HCEC 1CT (cell line): ENCODE results near the gene SLC38A9.

Experiments used
- DNase-seq: peaks from one replicate; pipeline ENCODE4 v3.0.0-alpha.2; 2017

Gene SLC38A9

DNA sequence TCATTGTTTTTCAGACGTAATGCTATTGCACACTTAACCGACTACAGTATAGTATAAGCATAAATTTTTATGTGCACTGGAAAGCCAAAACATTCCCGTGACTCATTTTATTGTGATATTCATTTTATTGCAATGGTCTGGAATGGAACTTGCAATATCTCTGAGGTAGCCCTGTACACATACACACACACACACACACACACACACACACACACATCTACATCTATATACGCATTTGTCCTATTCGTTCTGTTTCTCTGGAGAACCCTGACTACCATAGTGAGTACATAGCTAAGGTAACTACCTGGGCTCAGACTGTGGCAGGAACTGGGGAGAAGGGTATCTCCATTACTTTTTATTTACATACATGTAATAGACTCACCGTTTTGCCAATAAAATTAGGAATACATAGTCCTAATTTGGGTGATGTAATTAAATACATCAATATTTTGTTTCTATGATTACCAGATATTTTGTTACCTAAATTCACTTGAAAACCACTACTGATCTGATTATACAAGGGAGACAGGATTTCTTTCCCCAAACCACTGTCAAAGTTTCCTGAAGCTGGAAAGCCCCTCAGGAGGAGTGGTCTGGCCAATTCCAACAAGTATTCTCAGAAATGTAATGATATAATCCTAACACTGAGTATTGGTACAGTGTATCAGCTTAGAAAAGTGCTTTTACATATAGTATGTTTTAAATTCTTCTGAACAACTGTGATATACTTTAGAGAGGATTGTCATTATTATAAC lies 103.4 kb downstream of the SLC38A9 start:
- DNase-seq: no peak

DNA sequence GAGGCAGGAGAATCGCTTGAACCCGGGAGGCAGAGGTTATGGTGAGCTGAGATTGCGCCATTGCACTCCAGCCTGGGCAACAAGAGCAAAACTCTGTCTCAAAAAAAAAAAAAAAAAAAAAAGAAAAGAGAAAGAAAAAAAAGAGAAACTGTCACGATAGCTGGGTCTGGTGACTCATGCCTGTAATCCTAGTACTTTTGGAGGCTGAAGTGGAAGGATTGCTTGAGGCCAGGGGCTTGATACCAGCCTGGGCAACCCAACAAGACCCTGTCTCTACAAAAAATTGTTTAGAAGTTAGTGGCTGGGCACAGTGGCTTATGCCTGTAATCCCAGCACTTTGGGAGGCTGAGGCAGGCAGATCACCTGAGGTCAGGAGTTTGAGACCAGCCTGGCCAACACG lies 104.8 kb downstream of the SLC38A9 start:
- peak; percentile 30 for DNase-seq

DNA sequence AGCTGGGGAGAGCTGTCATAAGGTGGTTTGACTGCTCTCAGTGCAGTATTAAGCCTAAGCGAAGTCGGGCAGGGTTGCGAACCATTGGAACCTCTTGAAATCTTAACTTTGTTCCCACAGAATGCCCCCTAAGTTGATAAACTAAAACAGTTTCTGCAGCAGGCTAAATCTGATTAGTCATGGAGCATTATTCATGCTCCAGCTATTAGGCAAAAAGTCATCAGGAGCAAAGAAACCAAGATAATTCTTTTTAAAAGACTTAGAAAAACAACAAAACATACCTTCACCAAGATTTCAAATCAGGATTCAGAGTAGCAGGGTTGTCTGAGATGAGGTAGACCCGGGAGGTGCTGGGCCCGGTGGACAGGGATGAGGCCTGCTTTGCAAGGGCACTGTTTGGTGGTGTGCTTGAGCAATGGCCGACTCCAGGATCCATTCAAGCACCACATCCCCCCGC lies 107.5 kb downstream of the SLC38A9 start:
- DNase-seq: peak; percentile 79

DNA sequence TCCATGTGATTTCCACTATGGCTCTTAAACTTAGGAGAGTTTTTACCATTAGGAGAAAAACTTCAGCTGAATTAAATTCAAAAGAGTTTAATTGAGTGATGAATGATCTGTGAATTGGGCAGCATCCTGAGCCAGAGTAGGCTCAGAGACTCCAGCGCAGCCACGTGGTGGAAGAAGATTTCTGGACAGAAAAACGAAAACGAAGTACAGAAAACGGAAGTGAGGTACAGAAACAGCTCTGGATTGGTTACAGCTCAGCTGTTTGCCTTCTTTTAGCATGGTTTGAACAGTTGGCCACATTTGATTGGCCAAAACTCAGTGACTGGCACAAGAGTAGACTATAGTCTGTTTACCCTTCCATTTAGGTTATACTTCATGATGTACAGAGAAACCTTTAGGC lies 108.2 kb downstream of the SLC38A9 start:
- peak; percentile 80 for DNase-seq

DNA sequence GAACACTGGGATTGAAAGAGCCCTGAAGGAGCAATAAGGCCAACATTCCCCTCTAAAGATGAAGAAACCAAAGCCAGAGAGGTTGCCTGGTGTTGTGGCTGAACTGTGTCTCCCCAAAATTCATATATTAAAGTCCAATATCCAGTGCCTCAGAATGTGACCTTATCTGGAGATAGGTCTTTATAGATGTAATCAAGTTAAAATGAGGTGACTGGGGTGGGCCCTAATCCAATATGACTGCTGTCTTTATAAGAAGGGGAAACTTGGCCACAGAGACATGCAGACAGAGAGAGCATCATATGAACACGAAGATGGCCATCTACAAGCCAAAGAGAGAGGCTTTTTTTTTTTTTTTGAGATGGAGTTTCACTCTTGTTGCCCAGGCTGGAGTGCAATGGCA lies 110.5 kb downstream of the SLC38A9 start:
- DNase-seq: no peak

DNA sequence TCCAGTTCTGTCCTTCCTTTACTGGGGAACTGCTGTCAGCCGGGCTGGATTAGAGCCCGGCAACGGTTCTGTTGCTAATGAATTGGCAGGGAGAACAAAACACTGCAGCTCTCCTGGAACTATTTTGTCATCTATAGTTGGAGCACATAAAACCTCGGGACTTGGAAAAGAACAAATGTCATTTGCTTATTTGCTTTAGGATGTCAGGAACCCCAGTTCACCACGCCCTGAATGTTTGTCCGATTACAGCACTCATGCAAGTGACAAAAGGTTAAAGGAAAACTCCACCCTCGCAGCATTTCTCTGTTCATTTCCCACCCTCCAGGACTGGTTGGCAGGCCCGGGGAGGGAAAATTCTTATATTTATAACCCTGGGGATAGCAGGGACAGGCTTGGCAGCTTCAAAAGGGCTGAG lies 110.9 kb downstream of the SLC38A9 start:
- DNase-seq: peak; percentile 85

DNA sequence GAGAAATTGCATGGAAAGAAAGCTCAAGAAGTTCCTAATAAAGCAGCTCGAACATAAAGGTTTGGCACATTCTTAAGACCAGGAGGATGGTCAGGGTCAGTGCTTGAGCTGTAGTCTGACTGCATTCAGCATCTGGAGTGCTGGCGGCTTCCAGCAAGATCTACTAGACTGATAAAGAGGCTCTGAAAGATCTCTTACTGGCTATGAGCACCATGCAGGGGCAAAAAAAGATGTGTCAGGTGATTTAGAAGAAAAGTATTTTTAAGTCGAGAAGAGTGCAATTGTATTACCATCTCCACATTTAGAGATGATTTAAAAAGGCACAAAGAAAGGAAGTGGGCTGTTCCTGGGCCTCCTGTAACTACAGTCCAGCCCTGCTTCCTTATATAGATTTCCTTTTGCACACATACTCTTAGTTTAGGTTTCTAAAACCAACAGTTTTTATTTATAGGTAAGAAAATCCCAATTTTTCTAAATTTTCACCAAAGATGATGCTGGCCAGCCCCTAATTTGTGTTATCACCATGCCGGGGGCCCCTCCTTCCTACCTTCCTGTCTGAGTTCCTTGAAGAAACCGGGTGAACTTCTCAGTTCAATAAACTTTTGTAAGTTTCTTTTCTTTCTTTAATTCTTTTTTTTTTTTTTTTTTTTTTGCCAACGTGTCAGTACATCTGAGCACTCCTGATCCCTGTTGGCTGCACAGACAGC lies 111.5 kb downstream of the SLC38A9 start:
- peak; percentile 59 for DNase-seq

DNA sequence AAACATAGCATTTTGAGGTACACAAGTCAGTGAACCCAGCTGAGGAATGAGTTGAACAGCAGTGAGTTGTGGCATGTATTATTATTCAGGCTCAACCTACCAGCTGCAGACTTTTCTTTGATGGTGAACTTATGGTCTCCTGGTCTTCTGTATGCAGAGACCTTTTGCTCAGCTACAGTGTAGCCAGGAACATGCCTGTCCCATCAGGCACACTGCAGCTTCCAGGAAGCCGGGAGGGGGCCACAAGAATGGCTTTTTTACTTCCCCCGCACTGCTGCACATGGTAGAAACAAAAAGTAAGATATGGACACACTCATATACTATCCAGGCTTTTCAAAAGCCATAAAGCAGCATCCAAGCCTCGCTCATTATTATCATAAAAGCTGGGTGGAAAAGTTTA lies 112.0 kb downstream of the SLC38A9 start:
- no peak for DNase-seq

DNA sequence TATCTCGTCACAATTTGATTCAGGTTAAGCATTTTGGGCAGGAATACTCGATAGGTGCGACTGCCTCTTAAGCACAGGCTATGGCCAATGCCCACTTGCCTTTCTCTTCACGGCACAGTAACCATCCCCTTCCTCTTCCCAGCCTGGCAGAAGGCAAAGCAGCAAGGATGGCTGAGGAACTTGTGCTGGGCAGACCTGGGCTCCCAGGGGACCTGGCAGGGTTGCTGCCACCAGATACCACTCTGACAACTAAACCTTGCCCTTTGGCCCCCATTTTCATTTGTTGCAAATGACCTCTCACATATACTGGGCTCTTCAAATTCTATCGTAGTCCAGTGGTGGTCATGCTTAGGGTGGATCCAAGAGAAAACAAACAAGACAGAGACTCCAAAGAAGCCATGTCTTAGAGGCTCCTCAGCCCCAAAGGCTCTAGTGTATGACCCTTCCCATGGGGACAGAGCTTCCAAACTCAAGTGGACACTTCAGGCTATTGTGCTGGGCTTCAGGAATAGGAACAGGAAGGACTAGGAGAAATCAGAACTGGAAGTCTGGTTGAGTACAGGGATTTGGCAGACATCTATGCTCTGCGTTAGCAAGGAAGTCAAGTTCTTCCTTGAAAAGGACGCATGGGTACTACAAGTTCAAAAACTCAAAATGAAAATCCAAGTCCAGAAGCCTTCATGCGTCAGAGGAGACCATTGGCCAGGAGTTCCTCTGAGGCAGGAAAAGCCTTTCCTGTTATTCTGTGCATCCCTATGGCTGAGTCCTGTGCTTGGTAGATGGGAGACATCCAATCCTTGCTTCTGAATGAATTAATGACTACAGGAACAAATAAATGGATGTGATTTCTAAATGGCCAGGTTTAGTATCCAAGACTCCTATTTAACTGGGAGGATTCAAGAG lies 112.7 kb downstream of the SLC38A9 start:
- no peak for DNase-seq

DNA sequence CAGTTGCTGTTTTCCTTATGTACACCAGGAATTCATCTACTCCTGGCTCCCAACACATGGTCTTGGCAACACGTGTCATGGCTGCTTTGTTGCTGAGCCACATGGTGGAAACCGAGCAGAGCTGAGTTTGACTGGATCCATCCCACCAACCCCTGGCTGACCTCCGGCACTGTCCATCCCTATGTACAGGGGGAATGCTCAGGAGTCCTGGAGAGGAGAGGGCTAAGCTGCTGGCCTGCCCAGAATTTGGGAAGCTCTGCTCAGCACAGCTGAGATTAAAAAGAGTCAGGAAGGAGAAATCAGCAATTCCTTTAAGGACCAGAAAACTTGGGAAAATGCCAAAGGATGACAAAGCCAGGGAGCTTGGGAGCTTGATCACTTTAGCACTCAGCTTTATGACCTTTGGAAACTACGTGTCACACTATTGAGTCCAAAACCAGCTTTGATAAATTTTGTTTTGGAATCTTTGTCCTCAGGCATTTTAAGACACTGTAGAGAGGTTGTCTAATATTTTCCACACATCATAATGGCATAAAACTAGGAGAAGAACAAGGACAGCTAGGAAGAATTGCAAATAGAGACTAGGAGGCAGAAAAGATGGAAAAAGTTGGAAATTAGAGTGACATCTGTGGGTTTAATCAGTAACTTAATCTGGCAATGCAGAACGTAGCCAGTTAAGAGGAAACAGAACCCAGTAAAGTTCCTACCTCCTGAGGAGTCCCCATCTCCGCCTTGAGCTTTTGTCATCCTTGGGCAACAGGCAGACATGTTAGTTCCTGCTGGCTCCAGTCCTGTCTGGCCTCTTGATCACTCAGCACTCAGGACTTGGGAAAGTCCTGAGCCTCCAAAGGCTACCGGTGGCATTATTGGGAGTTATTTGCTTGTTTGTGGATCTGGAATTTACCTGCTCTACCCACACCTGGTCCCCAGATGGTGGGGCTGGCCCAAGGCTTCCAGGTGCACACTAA lies 114.8 kb downstream of the SLC38A9 start:
- DNase-seq: peak; percentile 83

DNA sequence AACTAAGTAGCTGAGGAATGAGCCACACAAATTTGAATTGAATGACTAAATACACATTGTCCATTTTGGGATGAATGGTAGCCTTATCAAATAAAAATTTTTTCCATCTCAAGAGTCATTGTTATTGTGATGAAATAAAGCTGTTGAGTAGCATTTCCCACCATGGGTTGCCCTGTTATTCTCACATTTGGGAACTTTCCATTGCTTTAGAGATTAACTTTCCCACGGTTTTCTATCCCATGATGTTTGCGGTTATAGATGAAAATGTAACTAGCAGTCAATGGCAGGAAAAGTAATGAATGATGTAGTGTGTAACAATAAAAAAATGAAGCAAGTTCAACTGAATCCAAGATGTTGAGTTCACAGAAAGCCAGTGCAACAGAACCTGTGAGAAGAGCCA lies 117.5 kb downstream of the SLC38A9 start:
- no peak for DNase-seq

DNA sequence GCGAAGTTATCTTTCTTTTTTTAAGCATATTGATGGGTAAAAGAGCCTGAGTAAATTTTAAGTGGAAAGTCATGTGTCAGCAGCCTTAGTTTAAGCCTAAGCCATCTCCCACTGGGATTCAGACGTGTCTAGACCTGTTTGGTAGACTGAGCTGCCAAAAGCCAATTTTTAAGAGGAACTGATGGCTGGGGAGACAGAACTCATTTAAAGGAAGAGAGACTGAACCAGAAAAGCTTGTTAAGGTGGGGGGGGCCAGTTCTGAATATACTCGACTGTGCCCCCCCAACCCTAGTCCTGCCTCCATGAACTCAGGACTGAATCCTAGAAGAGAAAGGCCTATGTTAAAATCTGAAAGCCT lies 119.0 kb downstream of the SLC38A9 start:
- no peak for DNase-seq

DNA sequence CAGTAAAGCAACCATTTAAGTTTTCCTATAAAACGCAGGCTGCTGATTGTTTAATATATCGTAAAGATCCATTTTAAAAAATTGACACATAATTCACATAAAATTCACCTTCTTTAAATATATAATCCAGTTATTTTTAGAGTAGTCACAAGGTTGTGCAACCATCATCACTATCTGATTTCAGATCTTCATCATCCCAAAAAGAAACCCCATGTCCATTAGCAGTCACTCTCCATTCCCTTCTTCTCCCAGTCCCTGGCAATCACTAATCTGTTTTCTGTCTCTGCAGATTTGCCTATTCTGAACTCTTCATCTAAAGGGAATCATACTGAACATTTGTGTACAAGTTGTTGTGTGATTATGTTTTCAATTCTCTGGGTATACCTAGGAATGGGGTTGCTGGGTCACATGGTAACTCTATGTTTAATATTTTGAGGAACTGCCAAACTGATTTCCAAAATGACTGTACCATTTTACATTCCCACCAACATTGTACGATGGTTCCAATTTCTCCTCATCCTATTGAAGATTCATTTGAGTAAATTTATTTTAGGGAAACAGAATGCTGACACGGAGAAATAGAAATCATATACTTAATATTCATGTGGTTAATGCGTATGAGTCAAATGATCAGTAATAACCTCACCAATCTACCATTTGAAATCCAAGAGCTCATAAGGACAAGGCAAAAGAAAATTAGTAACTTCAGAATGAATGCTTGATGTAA lies 119.6 kb downstream of the SLC38A9 start:
- DNase-seq: no peak

DNA sequence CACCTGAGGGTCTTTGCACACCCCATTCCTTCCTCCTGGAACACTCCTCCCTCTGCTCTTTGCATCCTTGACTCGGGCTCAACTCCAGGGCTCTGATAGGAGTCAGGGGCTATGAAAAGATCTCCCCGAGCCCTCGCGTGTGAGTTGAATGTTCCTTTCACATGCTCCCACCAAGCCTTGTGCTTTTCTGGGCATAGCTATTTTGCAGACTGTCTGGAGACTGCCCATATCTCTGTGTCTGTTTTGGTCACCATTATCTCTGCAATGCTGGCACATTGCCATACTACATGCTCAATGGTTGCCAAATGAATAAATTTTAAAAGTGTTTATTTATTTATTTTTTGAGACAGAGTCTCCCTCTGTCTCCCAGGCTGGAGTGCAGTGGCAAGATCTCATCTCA lies 120.4 kb downstream of the SLC38A9 start:
- DNase-seq: no peak

DNA sequence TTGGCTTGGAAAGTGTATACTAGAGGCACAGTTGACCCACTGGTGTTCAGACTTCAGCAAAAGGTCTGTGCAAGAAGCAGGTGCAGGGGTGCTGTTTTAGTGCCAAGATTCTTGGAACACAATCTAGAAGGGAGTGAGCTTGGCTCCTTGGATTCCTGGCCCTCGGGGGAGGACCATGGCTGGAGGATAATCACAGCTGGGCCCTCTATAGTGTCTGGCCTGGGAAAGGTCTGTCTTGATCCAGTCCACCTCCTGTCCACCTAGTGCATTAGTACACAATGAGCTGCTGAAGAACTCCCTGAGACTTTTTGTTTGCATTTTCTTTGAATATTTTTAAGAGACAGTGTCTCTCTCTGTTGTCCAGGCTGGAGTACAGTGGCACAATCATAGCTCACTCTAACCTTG lies 126.9 kb downstream of the SLC38A9 start:
- no peak for DNase-seq

DNA sequence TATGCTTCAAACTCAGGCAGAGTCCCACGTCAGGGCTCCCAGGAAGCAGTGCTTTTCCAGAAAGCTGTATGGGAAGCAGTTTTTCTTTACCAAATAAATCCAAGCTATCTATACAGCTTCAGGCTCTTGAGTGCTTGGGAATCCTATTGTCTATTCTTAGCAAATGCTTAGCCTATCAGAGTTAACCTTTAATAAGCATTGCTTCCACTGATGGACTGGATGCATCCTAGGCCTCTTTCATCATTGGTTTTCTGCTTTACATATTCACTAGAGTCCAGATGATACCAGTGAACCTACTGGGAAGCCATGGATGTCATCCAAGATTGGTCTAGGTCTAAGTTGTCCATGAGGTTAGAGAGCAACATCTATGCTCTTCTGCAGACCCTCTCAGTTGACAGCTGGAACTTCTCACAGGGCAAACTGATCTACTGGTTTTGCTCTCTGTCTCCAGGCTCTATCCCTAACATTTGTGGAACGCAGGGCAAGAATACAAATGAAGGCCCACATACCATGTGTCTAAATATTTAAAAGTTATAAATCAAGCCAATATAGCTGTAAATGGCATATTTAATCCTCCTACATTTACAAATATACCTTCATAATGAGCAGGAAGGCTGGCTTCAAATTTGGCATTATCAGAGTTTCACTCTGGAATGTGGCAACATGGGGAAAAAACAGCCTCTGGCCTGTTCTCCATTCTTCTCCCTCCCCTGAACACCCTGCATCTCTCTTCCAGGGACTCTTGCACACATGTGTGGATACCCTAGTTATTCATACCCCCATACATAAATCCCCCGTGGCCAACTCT lies 127.5 kb downstream of the SLC38A9 start:
- DNase-seq: no peak

DNA sequence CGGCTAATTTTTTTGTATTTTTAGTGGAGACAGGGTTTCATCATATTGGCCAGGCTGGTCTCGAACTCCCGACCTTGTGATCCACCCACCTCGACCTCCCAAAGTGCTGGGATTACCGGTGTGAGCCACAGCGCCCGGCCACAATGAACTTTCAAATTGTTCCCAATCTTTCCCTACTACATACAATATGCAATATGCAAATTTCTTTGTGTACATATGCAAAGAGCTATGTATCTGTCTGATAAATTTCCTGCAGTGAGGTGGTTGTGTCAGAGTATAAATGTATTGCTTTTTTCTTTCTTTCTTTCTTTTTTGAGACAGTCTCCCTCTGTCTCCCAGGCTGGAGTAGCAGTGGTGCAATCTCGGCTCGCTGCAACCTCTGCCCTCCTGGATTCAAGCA lies 128.5 kb downstream of the SLC38A9 start:
- DNase-seq: no peak

DNA sequence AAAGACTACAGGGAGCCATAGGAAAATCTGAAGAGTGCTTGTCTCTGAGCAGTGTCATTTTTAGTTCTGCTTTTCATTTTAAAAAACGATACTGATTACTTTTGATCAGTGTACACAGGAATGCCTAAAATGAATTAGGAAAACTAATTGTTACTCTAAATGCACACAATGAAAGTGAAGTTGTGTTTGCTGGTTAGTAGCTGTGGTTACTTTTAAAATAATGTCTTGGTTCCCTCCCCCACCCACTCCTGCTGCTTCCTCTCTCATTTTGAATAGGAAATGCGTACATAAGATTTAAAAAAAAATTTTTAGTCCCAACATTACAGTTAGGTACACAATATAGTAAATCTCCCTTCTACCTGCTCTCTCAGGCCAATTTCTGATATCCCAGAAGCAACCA lies 129.9 kb downstream of the SLC38A9 start:
- DNase-seq: no peak

DNA sequence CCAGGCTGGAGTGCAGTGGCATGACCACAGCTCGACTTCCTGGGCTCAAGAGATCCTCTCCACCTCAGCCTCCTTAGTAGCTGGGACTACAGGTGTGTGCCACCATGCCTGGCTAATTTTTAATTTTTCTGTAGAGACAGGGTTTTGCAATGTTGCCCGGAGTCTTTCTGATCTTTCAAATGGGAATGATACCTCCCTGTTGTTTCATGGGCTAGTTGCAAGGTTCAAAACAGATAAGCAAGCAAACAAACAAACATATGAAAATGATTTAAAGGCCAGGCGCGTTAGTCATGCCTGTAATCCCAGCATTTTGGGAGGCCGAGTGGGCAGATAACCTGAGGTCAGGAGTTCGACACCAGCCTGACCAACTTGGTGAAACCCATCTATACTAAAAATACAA lies 132.1 kb downstream of the SLC38A9 start:
- DNase-seq: no peak

DNA sequence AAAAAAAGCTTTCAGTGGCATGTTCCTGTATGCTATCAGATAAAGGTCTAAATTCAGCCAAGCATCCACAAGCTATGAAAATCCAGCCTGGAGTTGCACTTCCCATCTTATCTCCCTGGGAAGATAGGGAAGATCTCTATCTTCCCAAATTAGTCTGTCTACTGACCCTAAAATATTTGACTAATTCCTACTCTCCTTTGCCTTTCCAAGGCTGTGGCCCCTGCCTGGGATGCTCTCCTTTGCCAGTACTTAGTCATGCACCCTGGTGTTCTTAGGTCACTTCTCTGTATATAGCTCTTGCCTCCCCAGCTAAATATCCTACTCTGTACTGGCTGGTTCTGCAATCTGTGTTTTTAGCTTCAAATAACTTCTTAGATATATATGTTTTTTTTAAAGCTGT lies 133.4 kb downstream of the SLC38A9 start:
- DNase-seq: no peak
